Left colon (tissue), 2 donors: ENCODE measurements around the gene SFI1. TPM values are rescaled to one million over a fixed set of nuclear protein-coding genes. Genes with fewer than 3 reads are reported as not detected.
"Not testable (repeated sequence)": the region's sequence is repeated elsewhere in the genome, so short reads cannot be mapped to it uniquely, and the experiment has no call there.

Experiments used
- ATAC-seq: fragments of 200-7000 bp; cut with Tn5 transposase; one replicate; pipeline ENCODE4 v1.9.1; 2020; ENCODE audit warnings: mild to moderate bottlenecking, moderate library complexity
- DNase-seq, 2 donors: peaks; one replicate each; pipeline ENCODE4 v3.0.0-alpha.2; 2020
- intact Hi-C, 2 donors: fragments of 100-400 bp; cut with DNase I in 1 of 2; cut with micrococcal nuclease in 1 of 2; formaldehyde crosslinking; loops; one replicate each; pipeline versions ENCODE4 v1.11.2 to v1.14.0; 2022; cut with DNase I, micrococcal nuclease
- total RNA-seq, 2 donors: library from RNA; stranded (reverse); fragmentation: NEBNext Ultra II Directional; extraction: Animal tissue kit (Norgen Biotek cat#: 25700); gene quantifications; one replicate each; pipeline ENCODE4 v1.2.1, GENCODE V29; 2021
- donor health status: DM: no; HTN: no; CAD: no.
- donor health status: DM: yes; HTN: yes; CAD: no.

SFI1 gene
- total RNA-seq, 2 donors from 2014 or later, result 39.9 to 40.3 TPM

DNA sequence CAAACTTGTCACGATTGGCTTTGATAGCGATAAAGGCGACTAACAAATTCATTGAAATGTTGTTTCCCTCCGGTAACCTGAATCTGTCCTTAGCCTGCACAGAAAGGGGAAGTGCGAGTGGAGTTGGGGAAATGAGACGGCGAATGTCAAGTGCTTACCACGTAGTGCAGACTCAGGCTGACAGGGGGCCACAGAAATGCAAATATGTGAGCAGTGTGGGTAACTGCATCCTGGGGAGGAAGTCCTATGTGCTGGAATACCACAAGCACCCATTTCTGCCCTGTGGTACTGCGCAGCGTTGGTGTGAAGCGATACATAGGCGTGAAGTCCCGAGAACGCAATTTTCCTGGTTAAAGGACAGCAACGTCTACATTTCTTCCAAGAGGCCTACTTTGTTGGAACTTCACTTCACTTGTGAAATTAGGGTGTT is 5.8 kb upstream of the SFI1 start:
- ATAC-seq, result peak; percentile 58

DNA sequence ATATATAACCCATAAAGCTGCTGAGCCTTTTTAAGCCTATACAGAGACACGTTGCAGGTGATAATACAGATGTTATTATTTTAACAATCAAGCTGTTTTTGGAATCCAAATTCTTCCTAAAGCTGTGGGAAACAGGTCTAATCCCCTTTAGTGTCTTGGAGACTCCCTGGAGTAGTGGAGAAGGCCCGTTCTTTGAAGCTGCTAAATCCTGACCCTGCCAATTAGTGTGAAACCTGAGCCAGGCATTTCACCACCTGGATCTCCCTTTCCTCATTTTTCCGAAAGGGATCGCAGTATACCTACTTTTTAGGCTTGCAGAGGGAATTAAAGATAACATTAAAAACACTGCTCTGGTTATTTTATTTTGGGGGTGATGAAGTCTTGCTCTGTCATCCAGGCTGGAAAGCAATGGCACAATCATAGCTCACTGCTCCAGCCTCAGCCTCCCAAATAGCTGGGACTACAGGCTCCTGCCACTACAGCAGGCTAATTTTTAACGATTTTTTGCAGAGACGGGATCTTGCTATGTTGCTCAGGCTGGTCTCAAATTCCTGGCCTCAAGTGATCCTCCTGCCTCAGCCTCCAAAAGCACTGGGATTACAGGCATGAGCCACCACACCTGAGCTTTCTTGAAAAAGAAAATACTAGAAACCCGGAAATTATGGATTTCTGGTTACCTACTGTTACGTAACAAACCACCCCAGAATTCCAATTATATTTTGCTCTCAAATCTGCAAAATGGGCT is 4.9 kb upstream of the SFI1 start:
- DNase-seq (no peak), ATAC-seq (no peak)
- intact Hi-C loops, result no loop called here

More for the DNA sequence above, 5.8 kb upstream of the SFI1 start:
- intact Hi-C loops, result no loop called here
- peak; percentile 63 to 77 for DNase-seq

- intact Hi-C loops, result no loop called here
- ATAC-seq (no peak), DNase-seq (no peak)
These were observed 4.2 kb upstream of the SFI1 start for GRCh38 chr22:31492151-31492550.

GRCh38 chr22:31493355-31493754 is 3.0 kb upstream of the SFI1 start:
- ATAC-seq, DNase-seq: not testable (repeated sequence)

DNA sequence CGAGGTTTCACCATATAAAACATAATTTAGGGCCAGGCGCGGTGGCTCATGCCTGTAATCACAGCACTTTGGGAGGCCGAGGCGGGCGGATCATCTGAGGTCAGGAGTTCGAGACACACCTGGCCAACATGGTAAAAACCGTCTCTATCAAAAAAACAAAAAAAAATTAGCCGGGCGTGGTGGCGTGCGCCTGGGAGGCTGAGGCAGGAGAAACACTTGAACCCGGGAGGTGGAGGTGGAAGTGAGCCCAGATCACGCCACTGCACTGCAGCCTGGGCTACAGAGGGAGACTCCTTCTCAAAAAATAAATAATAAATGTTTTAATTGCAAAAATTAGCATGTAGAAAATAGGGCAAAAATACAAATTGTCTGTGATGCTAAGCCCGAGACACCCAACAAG is 993 bp upstream of the SFI1 start:
- DNase-seq, result no peak
- no peak for ATAC-seq
- intact Hi-C loops, result no loop called here

More at GRCh38 chr22:31493355-31493754, 3.0 kb upstream of the SFI1 start:
- intact Hi-C loops, result not testable (repeated sequence)

- ATAC-seq, result peak; percentile 46
- intact Hi-C loops, result no loop called here
- DNase-seq, result peak; percentile 45 to 55
These were observed 405 bp downstream of the SFI1 start for GRCh38 chr22:31496735-31497146.

DNA sequence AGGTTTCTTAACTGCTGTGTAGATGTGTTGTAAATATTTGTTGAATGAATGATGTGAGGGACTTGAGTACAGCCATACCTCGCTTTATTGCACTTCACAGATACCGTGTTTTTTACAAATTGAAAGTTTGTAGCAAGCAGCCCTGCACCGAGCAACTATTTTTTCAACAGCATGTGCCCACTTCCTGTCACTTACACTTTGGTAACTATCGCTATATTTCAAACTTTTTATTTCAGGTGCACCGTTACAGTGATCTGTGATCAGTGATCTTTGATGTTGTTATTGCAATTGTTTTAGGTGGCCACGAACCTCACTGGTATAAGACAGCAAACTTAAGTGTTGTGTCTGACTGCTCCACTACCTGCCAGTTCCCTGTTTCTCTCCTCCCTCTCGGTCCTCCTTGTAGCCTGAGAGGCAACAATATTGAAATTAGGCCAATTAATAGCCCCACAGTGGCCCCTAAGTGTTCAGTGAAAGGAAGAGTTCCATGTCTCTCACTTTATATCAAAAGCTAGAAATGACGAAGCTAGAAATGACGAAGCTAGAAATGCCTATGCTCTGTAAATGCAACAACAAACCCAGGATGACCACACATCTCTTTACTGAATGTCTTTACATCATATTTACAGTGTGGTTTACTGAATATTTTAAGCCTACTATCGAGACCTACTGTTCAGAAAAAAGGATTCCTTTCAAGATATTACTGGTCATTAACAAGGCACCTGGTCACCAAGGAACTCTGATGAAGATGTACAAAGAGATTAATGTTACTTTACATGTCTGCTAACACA is 1.0 kb downstream of the SFI1 start:
- intact Hi-C loops, result no loop called here
- DNase-seq (no peak), ATAC-seq (no peak)

- ATAC-seq (no peak), DNase-seq (no peak)
- intact Hi-C loops, result no loop called here
These were observed 5.4 kb downstream of the SFI1 start for GRCh38 chr22:31501738-31502137.

DNA sequence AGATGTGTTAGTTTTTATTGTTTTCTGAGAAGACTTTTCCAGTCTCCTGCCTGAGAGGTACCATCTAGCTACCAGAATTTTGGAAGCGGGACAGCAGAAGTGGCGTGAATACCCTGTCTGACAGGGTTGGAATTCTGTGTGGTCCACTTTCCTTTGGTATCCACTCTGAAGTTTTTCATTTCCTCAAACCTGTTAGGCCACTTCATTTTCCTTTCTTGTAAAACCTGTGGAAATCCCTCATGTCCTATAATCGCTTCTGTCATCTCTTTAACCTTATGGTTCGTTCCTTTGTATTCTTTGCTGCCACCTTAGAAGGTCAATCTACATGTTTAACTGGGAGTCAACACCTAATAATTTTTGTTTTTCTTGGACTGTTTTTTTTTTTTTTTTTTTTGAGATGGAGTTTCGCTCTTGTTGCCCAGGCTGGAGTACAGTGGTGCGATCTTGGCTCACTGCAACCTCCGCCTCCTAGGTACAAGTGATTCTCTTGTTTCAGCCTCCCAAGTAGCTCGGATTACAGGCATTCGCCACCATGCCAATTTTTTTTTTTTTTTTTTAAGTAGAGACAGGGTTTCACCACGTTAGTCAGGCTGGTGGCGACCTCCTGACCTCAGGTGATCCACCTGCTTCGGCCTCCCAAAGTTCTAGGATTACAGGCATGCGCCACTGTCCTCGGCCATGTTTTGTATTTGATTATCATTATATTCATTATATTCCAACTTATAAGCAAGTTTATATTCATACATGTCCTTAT is 7.1 kb downstream of the SFI1 start:
- no peak for DNase-seq
- no peak for ATAC-seq
- intact Hi-C loops, result no loop called here

DNA sequence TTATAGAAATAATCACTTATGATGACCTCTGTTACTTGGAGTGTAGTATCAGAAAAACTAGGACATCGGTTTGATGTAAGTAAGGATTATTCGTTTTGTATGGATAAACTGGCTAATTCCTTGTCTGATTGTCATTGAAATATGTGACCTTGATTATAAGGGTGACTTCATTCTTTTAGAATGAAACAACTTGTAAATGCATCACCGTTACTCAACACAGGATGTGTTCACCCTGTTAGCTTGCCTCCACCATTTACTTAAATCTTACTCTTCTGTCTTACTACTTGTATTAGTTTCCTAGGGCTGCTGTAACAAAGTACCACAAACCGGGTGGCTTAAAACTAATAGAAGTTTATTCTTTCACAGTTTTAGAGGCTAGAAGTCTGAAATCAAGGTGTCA is 7.9 kb downstream of the SFI1 start:
- ATAC-seq, result no peak
- intact Hi-C loops, result no loop called here
- no peak for DNase-seq

- ATAC-seq, DNase-seq, intact Hi-C loops: not testable (repeated sequence)
These were observed 11.2 kb downstream of the SFI1 start for GRCh38 chr22:31507517-31507916.

DNA sequence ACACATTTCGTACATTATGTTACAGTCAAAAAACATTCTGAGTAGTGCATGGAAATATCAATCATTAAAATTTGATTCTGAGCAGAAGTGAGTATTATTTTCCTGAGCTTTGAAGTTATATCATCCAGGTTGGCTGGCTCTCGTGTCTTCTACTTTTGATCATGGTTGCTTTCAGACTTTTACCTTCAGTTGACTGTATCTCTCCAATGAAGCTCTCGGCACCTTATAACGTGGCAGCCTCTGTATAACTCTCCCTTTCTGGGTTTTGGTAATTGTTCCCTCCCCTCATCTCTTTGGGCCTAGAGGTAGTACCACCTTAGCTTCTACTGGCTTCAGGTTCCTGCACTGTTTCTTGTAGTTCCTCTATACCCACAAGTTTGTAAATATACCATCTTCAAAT is 12.2 kb downstream of the SFI1 start:
- ATAC-seq, result no peak
- no peak for DNase-seq
- intact Hi-C loops, result no loop called here

GRCh38 chr22:31509061-31509762 is 12.9 kb downstream of the SFI1 start:
- intact Hi-C loops, result no loop called here

GRCh38 chr22:31520051-31520450 is 23.7 kb downstream of the SFI1 start:
- no peak for DNase-seq
- peak; percentile 50 for ATAC-seq

More at GRCh38 chr22:31509061-31509762, 12.9 kb downstream of the SFI1 start:
- ATAC-seq (no peak), DNase-seq (no peak)

DNA sequence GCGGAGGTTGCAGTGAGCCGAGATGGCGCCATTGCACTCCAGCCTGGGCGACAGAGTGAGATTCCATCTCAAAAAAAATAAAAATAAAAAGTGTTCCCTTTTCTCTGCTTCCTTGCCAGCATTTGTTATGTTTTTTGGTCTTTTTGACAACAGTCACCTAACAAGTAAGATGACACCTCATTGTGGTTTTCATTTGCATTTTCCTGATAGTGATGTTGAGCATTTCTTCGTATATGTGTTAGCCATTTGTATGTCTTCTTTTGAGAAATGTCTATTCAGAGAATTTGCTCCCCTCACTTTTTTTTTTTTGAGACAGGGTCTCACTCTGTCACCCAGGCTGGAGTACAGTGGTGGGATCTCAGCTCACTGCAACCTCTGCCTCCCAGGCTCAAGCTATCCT is 27.8 kb downstream of the SFI1 start:
- ATAC-seq, intact Hi-C loops, DNase-seq: not testable (repeated sequence)

More at GRCh38 chr22:31520051-31520450, 23.7 kb downstream of the SFI1 start:
- intact Hi-C loops, result no loop called here

GRCh38 chr22:31526270-31526669 is 29.9 kb downstream of the SFI1 start:
- no peak for ATAC-seq
- intact Hi-C loops, result no loop called here
- DNase-seq, result no peak

DNA sequence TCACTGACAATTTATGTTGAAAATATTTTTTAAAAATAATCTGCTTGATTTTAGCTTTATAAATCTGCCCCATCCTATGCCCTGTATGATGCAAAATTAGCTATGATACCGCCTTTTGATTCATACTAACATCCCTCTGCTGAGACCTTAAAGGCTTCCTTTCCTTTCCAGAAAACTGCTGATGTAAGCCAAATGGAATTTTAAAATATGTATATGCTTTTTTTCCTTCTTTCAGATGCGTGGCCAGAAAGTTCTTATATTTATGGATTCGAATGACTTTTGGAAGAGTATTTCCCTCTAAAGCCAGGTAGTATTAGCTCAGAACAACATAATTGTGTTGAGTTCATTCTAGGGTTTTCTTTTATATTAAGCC is 34.5 kb downstream of the SFI1 start:
- intact Hi-C loops, result no loop called here
- no peak for DNase-seq
- no peak for ATAC-seq

DNA sequence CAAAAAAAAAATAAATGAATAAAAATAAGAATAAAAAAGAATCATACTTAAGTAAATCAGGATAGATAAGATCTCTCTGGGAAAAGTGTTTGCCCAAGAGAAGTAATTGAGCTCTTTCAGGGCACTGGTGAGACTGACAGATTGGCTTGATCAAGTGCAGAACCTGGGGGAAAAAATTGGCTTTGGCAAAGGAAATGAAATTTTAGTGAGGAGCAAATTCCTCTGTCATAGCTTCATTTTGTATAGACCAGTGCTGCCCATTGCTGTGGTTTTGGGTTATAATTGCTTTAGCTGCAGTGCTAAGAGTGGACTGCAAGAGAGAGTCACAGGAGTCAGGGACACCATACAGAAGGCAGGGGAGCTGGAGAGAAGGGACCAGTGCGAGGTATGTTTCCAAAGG is 35.7 kb downstream of the SFI1 start:
- ATAC-seq, result no peak
- intact Hi-C loops, result no loop called here
- no peak for DNase-seq

- DNase-seq (no peak), ATAC-seq (no peak)
- intact Hi-C loops, result no loop called here
These were observed 37.0 kb downstream of the SFI1 start for GRCh38 chr22:31533374-31533773.
